ENCODE data around the gene ELMO1. TPM values are rescaled to one million over a fixed set of nuclear protein-coding genes. Genes with fewer than 3 reads are reported as not detected.

ELMO1 gene
- total RNA-seq, 1 experiment from 2014 or later, result 7.8 TPM

DNA sequence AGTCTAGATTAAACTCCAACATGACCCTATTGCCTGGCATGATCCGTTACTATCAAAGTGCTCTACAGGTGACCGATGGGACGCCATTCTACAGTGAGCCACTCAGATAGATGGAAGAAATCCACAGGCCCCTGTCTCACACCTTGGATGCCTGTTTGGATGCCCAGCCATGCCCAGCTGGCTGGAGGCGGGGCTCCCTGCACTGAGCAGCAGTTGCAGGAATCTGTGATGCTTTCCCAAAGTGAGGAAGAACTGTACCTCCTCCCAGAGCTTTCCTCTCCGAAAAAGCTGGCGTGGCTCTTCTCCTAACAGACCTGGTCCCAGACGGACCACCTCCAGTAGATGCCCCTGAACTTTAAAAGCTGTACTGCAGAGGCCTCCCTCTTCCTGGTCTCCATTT is 253.3 kb downstream of the ELMO1 start:
- Histone ChIP-seq H2AK5ac (ENCODE audit: insufficient read length, low read length) (no peak overlapping the region), H3K4ac (ENCODE audit: low read depth, low read length) (no peak overlapping the region), H4K20me1 (ENCODE audit: control insufficient read depth, insufficient read depth, insufficient read length) (no peaks in the 10 kb centered on the region), H3K9ac (ENCODE audit: extremely low read depth, insufficient read length, low read length) (no peak overlapping the region), H4K91ac (ENCODE audit: insufficient read length, low read depth, low read length) (no peak overlapping the region), H2BK15ac (ENCODE audit: low read depth, low read length) (no peak overlapping the region), H2BK20ac (ENCODE audit: low read depth, low read length, poor library complexity, severe bottlenecking) (no peak overlapping the region), H3K79me2 (ENCODE audit: insufficient read depth, low read length) (no peaks in the 10 kb centered on the region), H3K27ac (ENCODE audit: insufficient read length, low read depth, low read length) (no peak overlapping the region), H3K14ac (ENCODE audit: insufficient read depth, low read length) (no peak overlapping the region), H2BK120ac (ENCODE audit: low read depth, low read length, poor library complexity, severe bottlenecking) (no peak overlapping the region), H3K79me1 (ENCODE audit: insufficient read depth, low read depth, low read length, poor library complexity, severe bottlenecking) (no peaks in the 10 kb centered on the region), H3K23ac (ENCODE audit: insufficient read length, low read depth, low read length) (no peak overlapping the region), H4K8ac (replicated peaks; ENCODE audit: insufficient read length, low read depth, low read length) (no peak overlapping the region), H2BK12ac (ENCODE audit: insufficient read length, low read depth, low read length) (no peak overlapping the region), H2BK5ac (ENCODE audit: insufficient read length, low read length) (no peak overlapping the region), H3K18ac (ENCODE audit: insufficient read length, low read depth, low read length) (no peak overlapping the region), H2AFZ (ENCODE audit: low read length) (no peak overlapping the region), H3K4me1 (ENCODE audit: insufficient read depth, low read length) (no peaks in the 10 kb centered on the region), H3K9me3 (ENCODE audit: control insufficient read depth, low read depth, low read length) (no peaks in the 10 kb centered on the region), H3K56ac (ENCODE audit: insufficient read length, low read depth, low read length) (no peak overlapping the region), H4K5ac (ENCODE audit: insufficient read length, low read depth, low read length) (no peak overlapping the region), H3K27me3 (ENCODE audit: insufficient read depth, low read length) (no peaks in the 10 kb centered on the region), H3K4me2 (ENCODE audit: insufficient read depth, insufficient read length, low read length) (no peak overlapping the region), H3T11ph (ENCODE audit: low read length) (no peak overlapping the region), H3K23me2 (ENCODE audit: insufficient read length, low read depth, low read length, poor library complexity, severe bottlenecking) (no peaks in the 10 kb centered on the region)
- no peaks in the 10 kb centered on the region for H3K36me3 Mint-ChIP-seq (ENCODE audit: insufficient read depth in 1 of 3, low read depth in 3 of 3)
- no peaks in the 10 kb centered on the region for H3K9me3 Mint-ChIP-seq
- H3K27ac Mint-ChIP-seq, result no peak overlapping the region
- TF ChIP-seq, protein P1, sequence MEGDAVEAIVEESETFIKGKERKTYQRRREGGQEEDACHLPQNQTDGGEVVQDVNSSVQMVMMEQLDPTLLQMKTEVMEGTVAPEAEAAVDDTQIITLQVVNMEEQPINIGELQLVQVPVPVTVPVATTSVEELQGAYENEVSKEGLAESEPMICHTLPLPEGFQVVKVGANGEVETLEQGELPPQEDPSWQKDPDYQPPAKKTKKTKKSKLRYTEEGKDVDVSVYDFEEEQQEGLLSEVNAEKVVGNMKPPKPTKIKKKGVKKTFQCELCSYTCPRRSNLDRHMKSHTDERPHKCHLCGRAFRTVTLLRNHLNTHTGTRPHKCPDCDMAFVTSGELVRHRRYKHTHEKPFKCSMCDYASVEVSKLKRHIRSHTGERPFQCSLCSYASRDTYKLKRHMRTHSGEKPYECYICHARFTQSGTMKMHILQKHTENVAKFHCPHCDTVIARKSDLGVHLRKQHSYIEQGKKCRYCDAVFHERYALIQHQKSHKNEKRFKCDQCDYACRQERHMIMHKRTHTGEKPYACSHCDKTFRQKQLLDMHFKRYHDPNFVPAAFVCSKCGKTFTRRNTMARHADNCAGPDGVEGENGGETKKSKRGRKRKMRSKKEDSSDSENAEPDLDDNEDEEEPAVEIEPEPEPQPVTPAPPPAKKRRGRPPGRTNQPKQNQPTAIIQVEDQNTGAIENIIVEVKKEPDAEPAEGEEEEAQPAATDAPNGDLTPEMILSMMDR (conservative IDR thresholded peaks at IDR 0.05), result no peak
- WGBS (ENCODE audit: extremely low coverage, insufficient read length, low lambda C conversion rate), result no CpG with 5 or more reads among the region's 7 CpGs
- no peak overlapping the region for H3K4me3 Mint-ChIP-seq
- no peaks in the 10 kb centered on the region for H3K27me3 Mint-ChIP-seq (ENCODE audit: low read depth)
- peaks cover 2% of the 10 kb centered on the region in 2 experiments; a peak in 1 of 4 replicates for H3K4me1 Mint-ChIP-seq
- DNase-seq, result no peak
